Activated CD4-positive, alpha-beta T cell treated with anti-CD3 and anti-CD28 coated beads, Interleukin-2, amount 50 U/mL, for 4 hours (primary cell): ENCODE measurements around the gene BRICD5.
A peak's percentile ranks its signal among the peaks of the same experiment; 100 is the strongest.

Source experiments
- DNase-seq, 2 experiments: peaks; one replicate each; pipeline ENCODE4 v3.0.0-alpha.2; 2020

The BRICD5 gene

DNA sequence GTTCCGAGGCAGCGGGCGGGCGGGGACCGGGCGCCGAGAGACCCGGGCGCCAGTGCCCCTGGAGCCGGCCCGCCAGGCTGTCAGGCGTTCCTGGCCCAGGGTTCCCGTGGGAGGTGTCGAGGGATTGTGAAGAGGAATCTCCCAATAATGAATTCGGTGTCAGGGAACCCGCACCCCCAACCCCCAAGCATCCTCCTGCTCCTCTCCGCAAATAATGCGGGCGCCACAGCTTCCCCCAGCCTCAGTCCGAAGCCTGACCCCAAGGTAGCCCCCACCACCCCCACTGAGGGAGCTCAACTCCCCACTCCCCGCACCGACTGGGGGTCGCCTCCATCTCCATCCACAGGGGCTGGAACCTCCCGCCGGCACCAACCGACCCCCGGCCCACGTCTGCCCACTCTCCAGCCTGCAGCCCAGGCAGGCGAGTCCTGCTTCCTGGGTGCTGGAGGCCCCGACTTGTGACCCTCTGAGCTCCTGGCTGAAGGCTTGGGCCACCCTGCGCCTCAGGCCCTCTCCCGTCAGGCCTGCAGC lies 13.6 kb downstream of the BRICD5 start:
- DNase-seq, result no peak

DNA sequence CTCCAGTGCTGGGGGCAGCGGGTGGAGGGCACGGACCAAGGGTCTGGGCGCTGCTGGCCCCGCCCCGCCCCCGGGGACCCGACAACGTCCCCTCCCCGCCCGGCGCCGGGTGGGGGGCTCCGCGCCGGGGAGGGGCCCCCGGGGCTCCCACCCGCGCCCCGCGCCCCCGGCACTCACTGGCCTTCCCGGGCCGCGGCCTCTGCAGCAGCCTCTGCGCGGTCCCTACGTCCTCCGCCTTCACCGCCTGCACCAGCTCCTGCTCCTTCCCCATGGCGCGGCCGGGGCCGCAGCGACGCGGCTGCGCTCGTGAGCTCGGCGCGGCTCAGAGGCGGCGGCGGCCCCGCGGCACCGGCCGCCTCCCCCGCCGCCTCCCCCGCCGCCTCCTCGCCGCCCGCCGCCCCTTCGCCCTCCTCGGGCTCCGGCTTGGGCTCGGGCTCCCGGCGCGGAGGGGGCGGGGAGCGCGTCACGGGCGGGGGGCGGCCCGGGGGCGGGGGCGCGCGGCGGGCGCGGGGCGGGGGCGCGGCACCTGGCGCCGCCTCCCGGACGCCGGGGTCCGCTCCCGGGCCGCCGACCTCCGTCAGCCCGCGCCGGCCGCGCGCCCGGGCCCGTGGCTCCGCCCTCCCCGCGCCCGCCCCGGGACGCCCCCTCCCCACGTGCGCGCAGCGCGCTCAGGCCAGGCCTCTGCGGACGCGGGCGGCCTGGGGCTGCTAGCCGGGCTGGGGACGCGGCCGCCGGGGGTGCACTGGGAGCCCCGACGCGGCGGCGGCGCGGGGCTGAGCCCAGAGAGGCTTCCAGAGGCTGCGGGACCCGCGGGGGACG lies 14.3 kb downstream of the BRICD5 start, which contains the start of gene CASKIN1:
TSS of gene CASKIN1 (minus strand) at position 444 of the 819 bp plus-strand sequence. CDS start at position 271, 173 bp downstream.
- no peak for DNase-seq

DNA sequence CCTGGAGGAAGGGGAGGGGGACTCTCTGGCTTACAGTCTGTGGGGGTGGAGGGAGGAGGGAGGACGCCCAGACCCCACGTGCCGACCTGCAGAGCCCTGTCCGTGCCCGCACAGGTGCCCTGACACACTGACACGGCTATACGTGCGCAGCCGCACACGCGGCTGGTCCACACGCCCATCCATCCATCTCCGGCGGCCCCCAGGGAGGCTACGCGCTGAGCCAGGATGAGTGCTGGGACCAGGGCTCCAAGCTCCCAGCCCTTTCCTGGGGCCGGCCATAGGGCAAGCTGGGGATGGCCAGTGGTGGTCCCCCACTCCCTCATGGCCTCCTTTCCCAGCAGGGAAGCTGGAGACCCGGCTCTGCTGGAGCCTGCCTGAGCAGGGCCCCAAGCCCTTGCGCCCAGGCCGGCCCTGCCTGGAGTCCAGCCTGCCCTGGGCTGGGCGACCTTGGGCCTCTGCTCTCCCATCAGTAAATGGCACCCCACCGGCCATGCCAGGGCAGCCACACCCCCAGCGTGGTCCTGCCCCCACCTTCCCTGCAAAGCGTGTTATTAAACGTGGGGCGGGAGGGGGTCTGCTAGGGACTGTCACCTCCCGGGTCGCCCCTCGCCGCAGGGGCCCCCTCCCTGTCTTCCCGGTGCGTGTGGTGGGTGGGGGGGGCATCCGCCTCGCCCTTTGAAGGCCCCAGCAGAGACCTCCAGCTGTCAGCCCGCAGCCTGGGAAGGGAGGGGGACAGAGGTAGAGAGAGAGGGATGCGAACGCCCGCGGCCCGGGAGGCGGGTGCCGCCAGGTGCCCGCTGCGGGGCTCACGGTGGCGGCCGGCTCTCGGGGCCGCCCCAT lies 15.1 kb downstream of the BRICD5 start:
- DNase-seq, result no peak

DNA sequence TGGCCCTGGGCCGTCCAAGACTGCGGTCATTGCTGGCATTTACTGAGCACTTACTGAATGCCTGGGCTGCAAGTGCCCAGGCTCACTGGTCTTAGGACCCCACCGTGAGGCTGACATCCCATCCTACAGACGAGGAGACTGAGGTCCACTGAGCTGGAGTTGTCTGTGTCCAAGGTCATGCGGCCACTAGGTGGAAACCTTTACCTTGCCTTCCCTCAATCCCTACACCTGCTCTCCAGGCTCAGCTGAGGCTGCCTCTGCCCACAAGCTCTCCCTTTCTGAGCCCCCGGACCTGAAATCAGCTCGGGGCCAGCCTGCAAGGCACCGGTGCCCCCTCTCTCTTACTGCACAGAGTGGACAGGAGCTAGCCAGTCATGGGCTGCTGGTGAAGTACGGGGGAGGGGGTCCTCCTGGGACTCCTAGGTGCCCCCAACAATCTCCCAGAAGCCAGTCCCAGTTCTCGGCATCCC lies 15.8 kb downstream of the BRICD5 start:
- DNase-seq, result peak; percentile 42 to 46

DNA sequence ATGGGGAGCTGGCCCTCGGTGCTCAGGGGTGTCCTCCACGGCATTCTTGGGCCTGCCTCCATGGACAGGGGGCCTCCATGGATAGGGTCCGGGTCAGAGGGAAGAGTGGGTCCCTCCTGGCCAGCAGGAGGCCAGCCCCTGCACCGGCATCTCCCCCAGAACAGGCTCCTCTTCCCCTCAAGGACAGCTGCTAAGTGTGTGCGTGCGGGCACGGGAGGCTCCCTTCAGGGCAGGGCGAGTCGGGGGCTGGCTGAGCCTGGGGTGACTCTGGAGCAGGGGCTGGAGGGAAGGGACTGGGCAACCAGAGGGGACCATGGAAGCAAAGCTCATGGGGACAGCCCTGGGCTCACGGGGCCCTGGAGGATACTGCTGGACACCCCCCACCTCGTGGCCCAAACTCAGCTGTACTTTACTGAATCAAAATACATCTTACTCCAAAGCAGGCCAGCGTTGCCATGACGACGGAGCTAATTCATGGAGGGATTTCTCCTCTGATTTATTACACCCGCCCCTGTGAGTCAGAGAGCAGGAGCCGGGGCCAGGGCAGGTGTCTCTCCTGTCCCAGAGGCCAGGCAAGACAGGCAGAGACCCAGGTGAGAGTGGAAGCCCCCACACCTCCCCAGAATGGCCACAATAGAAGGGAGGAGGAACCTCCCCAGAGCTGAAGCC lies 16.4 kb downstream of the BRICD5 start:
- DNase-seq, result no peak

DNA sequence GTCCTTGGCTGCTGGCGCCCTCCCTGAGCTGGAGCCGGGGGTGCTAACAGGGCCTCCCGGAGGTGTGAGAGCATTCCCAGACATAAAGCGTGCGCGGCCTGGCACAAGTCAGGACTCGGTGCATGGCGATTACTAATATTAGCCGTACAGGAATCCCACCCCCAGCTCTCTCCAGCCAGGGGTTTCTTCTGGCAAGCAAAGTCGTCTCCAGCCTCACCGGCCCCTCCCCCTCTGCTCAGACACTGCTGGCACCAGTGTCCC lies 19.3 kb downstream of the BRICD5 start:
- DNase-seq, result no peak

DNA sequence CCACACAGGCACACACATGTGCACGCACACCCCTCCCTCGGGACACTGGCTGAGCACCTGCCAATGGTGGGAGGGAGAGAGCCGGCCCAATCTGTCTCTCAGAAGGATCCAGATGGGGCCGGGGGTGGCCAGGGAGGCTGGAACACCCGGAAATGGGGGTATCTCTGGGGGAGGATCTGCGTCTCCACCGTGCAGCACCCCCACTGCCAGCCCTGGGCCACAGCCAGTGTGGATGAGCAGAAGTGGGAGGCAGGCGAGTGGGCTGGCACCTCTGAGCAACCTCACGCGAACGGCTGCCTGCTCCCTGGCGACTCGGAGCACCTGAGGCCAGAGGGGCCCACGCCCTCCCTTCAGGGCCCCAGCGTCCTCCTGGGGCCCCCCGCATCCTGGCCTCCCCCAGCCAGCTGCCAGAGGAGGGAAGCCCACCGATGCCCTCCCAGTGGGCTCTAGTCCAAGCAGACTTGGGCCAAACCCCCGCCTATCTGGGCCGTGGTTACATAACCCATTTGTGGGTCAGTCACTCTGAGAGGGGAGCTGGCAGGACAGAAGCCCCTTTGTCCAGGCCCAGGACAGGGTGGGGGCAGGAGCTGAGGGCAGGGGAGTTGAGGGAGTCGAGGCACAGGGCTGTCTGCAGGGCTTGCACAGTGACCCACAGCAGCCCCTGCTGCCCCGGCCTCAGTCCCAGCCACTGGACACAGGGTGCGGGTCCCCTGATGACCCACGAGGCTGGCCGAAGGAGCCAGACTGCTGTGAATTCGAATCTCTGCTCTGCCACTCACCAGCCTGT lies 19.8 kb downstream of the BRICD5 start:
- DNase-seq, result no peak

DNA sequence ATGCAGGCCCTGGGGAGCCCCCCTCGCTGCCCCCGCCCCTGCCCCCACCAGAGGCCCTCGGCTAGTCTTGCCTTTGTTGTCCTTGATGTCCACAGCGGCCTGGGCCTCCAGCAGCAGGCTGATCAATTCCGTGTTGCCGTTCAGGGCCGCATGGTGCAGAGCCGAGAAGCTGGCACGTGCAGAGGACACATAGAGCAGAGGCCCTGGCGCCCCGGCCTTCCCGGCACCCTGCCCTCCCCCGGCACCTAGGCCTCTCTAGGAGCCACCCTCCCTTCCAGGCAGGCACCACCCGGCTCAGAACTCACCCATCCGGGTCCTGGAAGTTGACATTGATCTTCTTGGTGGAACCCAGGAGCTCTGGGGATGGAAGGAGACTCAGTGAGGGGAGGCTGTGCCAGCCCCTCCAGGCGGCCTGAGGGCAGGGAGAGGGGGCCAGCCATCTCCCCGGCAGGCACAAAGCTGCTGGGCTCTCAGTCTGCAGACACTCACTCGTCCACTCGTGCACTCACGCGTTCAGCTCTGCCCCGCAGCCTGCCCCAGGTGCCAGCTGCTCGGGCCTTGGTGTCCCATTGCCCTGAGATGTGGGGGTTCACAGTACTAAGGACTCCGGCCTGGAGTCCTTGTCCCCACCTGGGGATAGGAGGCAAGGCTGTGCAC lies 20.5 kb downstream of the BRICD5 start:
- DNase-seq, result no peak

DNA sequence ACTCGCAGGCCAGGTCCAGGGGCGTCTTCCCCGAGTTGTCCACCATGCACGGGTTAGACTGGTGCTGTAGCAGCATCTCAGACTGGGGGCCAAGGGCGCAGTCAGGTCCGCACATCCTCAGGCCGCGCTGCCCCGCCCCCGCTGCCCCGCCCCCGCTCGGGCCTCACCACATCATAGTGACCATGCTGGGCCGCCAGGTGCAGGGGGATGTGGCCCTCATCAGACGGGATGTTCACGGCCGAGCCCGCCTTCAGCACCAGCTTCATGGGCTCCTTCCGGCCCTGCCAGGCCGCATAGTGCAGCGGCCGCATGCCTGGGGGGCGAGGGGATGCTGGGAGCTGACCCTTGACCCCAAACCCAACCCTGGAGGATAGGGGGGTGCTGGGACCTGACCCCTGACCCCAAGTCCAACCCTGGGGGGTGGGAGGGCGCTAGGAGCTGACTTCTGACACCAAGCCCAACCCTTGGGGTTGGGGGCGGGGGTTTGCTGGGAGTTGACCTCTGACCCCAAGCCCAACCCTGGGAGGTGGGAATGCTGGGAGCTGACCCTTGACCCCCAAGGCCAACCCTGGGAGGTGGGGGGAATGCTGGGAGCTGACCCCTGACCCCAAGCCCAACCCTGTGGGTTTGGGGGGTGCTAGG lies 21.3 kb downstream of the BRICD5 start:
- no peak for DNase-seq

DNA sequence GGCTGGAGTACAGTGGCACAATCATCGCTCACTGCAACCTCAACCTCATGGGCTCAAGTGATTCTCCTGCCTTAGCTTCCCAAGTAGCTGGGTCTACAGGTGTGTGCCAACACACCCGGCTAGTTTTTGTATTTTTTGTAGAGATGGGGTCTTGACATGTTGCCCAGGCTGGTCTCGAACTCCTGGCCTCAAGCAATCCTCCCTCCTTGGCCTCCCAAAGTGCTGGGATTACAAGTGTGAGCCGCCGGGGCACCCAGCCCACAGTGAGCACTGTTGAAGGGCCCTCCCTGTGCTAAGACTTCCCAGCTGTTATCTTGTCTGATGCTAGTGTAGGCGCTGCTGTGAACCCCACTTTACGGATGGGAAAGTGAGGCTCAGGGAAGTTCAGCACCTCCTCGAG lies 22.3 kb downstream of the BRICD5 start:
- DNase-seq, result no peak

DNA sequence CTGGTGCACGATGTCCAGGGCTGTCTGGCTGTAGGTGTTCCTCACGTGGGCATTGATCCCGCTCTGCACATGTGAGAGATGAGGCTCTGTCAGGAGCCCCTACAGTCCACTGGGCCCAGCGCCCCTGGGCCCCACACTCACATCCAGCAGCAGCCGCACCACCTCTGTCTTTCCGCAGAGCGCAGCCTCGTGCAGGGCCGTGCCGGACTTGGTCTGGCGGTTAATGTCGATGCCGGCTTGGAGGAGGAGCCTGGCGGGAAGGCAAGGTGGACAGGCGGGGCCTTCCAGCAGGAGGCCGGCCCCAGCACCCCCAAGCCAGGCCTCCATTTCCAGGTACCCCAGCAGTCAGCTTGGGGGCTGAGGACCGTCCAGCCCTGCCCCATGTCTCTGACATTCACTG lies 23.5 kb downstream of the BRICD5 start:
- no peak for DNase-seq

DNA sequence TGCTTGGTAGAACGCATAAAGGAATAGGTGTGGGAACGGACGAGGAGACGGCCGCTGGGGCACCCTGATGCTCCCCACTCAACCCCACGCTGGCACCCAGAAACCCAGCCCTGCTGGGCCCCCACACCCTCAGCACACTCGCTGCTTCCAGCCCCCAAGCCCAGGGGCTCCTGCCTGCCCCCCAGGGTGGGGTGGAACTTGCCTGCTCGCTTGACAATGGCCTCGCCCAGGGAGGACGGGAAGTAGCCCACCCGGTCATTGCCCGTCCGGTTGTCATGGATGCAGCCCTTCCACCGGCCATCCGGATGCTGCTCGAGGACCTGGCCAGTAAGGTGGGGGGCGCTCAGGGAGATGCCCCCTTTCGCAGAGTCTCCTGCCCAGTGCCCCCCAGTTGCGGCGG lies 24.2 kb downstream of the BRICD5 start:
- DNase-seq, result no peak

DNA sequence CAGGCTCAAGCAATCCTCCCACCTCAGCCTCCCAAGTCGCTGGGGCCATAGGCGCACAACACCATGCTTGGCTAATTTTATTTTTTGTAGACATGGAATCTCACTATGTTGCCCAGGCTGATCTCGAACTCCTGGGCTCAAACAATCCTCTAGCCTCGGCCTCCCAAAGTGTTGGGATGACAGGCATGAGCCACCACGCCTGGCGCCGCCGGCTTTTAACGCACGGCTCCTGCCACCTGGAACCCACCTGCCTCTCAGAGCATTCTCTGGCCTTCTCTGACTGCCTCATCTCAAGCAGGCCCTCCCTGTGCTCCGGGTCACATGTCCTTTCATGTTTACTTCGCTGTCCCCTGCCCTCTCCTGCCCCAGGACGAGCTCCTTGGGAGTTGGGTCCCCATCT lies 24.6 kb downstream of the BRICD5 start:
- no peak for DNase-seq

DNA sequence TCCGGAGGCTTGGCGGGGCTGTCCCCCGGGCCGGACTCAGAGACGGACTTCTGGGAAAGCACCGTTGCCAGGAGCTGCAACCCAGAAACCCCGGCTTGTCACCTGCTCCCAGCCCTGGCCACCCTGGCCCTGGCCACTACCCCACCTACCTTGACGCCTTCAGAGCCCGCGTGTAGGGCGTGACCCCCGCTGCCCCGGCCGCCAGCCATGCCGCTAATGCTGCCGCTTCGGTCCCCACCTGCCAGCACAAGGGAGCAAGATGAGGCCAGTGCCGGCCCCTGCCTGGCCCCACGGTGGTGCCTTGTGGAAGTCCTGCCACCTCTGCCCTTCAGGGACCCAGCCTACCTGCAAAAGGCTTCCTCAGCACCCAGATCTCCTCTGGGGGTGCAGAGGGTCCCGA lies 25.7 kb downstream of the BRICD5 start:
- DNase-seq, result no peak

DNA sequence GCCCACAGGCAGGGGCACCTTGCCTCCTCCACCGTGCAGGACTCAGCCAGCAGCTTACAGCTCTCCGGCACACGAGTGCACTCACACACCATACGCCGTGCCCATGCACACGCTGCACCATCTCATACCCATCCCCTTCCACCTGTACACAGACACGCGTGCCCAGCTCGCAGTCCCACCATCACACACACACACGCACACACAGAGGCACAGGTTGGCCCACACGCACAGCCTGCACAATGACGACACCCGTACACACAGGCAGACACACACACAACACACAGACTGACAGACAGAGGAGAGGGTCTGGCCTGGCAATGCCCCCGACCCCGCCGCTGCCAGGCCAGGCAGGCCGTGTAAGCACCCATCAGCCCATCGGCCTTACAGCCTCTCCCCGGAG lies 26.3 kb downstream of the BRICD5 start:
- DNase-seq, result no peak

DNA sequence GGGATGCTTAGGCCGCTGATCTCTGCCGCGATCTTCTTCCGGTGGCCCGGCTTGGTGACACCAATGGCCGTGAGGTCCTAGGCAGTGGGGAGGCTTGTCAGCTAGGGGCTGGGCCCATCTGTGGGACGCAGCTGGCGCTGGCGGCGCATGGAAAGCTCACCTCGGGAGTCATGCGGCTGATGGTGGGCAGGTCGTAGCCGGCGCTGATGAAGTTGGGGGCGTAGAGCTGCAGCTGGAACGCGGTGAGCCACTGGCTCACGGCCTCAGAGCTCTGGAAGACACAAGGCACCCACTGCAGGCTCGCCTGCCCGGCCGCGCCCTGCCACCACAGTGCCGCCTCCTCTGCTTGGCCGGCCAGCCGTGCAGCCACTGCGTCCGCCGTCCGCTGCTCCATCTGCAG lies 27.0 kb downstream of the BRICD5 start:
- no peak for DNase-seq

DNA sequence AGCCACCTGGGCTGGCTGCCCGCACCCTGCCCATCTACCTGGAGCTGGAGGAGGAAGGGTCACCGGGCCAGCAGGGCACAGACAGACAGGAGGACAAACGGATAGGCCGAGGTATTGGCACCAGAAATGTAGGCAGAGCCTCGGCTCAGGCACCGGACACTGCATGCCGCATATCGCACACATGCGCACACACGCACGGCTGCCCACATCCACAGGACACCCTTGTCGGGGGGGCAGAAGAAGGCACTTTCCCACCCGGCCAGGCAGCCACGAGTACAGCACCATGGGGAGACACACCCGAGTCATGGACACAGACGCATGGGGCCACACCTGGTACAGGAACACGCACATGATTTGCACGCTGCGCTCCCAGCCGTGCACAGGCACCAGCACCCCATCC lies 28.7 kb downstream of the BRICD5 start:
- no peak for DNase-seq

DNA sequence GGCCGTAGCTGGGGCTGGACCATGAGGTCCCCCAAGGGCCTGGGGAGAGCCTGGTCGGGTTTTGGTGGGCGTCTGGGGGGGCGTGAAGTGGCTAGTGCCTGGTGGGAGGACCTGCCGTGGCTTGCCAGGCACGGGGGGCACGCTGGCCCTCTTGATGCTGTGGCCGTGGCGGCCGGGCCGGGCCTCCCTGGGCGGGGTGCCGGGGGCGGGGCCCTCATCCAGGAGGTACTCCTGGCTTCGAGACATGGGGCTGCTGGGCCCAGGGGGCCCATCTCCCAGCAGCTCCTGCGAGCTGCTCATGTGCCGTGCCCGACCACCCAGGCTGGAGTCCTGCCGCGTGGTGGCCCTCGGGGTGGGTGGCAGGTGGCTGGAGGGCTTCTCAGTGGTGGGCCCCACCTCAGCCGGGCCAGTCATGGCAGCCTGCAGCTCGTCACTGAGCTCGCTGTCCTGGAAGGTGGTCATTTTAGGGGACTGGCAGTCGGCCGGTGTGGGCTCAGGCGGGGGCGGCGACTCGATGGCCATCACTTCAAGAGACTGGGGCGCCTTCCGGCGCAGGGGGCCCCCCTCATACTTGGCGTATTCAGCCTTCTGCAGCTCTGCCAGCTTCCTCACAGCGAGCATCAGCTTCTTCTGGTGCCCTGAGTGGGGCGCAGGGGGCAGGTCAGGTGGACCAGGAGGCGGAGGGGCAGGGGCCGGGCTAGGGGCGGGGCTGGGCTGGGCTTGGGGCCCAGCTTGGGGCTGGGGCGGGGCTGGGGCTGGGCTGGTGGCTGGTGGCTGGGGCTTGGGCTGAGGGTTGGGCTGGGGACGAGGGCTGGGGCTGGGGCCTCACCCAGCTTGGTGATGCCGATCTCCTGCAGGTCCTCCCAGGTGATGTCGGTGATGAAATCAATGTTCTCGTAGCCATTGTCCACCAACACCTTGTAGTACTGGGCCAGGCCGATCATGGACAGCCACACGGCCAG lies 29.4 kb downstream of the BRICD5 start:
- no peak for DNase-seq

DNA sequence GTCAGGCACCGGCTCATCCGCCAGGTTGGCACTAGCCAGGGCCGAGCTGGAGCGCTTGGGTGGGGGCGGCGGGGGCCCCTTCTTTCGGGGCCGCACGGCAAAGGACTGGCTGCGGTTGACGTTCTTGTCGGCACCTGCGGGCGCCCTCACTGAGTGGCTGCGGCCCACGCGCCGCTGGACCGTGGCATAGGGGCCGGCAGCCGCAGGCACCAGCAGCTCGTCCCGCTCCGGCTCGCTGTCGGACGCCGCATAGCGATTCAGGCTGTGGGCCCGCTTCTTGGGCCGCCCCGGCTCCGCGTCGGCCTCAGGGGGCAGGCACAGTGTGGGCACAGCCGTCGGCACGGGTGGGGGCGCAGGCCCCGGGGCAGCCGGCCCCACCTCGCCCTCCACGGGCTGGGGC lies 30.2 kb downstream of the BRICD5 start:
- DNase-seq, result no peak

DNA sequence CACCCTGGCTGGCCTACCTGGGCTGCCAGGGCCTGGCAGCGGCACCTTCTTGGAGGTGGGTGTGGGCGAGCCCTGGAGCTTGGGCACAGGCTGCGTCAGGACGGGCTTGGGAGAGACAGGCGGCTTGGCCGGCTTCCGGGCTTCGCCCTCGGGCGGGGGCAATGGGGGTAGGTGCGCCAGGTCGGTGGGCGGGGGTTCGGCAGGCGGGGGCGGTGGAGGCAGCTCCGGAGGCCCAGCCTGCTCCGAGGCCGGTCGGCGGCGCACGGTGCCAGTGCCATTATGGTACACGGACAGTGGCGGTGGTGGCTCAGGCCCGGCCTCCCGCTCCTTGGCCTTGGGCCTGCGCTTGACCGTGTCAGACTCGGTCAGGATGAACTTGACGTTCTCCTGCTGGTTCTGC lies 31.1 kb downstream of the BRICD5 start:
- DNase-seq, result no peak
